Endothelial cell of umbilical vein (primary cell): ENCODE results near the gene CNTN5. TPM values are rescaled to one million over a fixed set of nuclear protein-coding genes. Genes with fewer than 3 reads are reported as not detected.

Source experiments
- BruUV-seq: library from RNA; stranded (reverse); fragments of 400-500 nt; replicated peaks from 2 replicates; lab custom pipeline; 2021; lab: Mats Ljungman, UMichigan
- CTCF ChIA-PET: fragments of 300-600, 350-600 bp; sonication (Branson Sonifier 250); formaldehyde crosslinking; loops from one replicate; lab custom pipeline; 2021; ENCODE audit warnings: antibody characterized with exemption, inconsistent platforms; lab: Charles Lee
- POLR2A ChIA-PET: fragments of 300-600, 350-600 bp; sonication (Branson Sonifier 250); formaldehyde crosslinking; loops from one replicate; lab custom pipeline; 2021; ENCODE audit warnings: antibody characterized with exemption, inconsistent platforms; lab: Charles Lee
- DNase-seq: peaks from one replicate; pipeline ENCODE4 v3.0.0-alpha.2; 2011; ENCODE audit warnings: low read depth, low spot score
- FAIRE-seq: peaks from 2 replicates; lab custom pipeline; 2011; peaks lifted over from hg19 to GRCh38; lab: Jason Lieb, UNC
- H2AFZ ChIP-seq: 2 replicates; pipeline ENCODE4 v1.6.0; 2012; ENCODE audit warnings: low read depth, low read length, control low read depth, inconsistent platforms
- H3K27ac ChIP-seq: 2 replicates; pipeline ENCODE4 v1.5.1; 2011; ENCODE audit warnings: low read depth, mild to moderate bottlenecking, control low read depth, low read length, moderate library complexity; ENCODE audit not compliant: insufficient read depth
- H3K27me3 ChIP-seq, 2 experiments: 2 replicates each; pipeline versions ENCODE4 v1.6.0 to v1.6.1; 2011; ENCODE audit warnings: low read length in 2 of 2, mixed read lengths in 1 of 2; ENCODE audit not compliant: control insufficient read depth in 2 of 2, insufficient read depth in 2 of 2
- H3K36me3 ChIP-seq, 2 experiments: 2 replicates in 1 of 2; 3 replicates in 1 of 2; pipeline ENCODE4 v1.5.1; 2011; ENCODE audit warnings: low read length in 2 of 2, mild to moderate bottlenecking in 1 of 2, moderate library complexity in 1 of 2; ENCODE audit not compliant: control insufficient read depth in 2 of 2, insufficient read depth in 2 of 2; ENCODE audit errors: extremely low read depth in 1 of 2
- H3K4me1 ChIP-seq: 3 replicates; pipeline ENCODE4 v1.5.1; 2011; ENCODE audit warnings: mild to moderate bottlenecking, low read length; ENCODE audit not compliant: control insufficient read depth, insufficient read depth; ENCODE audit errors: extremely low read depth
- H3K4me2 ChIP-seq: 2 replicates; pipeline ENCODE4 v1.6.1; 2011; ENCODE audit warnings: low read length, control low read depth, mixed read lengths; ENCODE audit not compliant: insufficient read depth
- H3K4me3 ChIP-seq, 3 experiments: fragments of 200-600 bp in 1 of 3; sonication (generic), shearing (Covaris generic) in 1 of 3; replicated peaks in 1 of 3; 2 replicates each; pipeline ENCODE4 v1.5.1; 2011 to 2016; ENCODE audit warnings: control low read depth in 3 of 3, low read length in 3 of 3, mild to moderate bottlenecking in 2 of 3, inconsistent platforms in 1 of 3, low read depth in 1 of 3, moderate library complexity in 1 of 3; ENCODE audit not compliant: insufficient read depth in 1 of 3
- H3K79me2 ChIP-seq: 2 replicates; pipeline ENCODE4 v1.6.0; 2012; ENCODE audit warnings: low read length, inconsistent platforms; ENCODE audit not compliant: control insufficient read depth, insufficient read depth
- H3K9ac ChIP-seq: replicated peaks from 2 replicates; pipeline ENCODE3; 2011; ENCODE audit warnings: low read length, control low read depth; ENCODE audit not compliant: insufficient read depth; ENCODE audit errors: extremely low read depth
- H3K9me1 ChIP-seq: replicated peaks from 3 replicates; pipeline ENCODE4 v1.6.0; 2011; ENCODE audit warnings: mild to moderate bottlenecking, low read length; ENCODE audit not compliant: control insufficient read depth, insufficient read depth; ENCODE audit errors: extremely low read depth
- H3K9me3 ChIP-seq: replicated peaks from 2 replicates; pipeline ENCODE4 v1.5.1; 2012; ENCODE audit warnings: low read length, inconsistent platforms; ENCODE audit not compliant: control insufficient read depth, insufficient read depth
- H4K20me1 ChIP-seq: replicated peaks from 2 replicates; pipeline ENCODE3; 2011; ENCODE audit warnings: mild to moderate bottlenecking, low read length; ENCODE audit not compliant: control insufficient read depth, insufficient read depth; ENCODE audit errors: extremely low read depth
- EZH2 ChIP-seq: IDR thresholded peaks from 2 replicates; pipeline ENCODE4 v1.6.1; 2012; ENCODE audit warnings: borderline replicate concordance, low read depth, mild to moderate bottlenecking, moderate library complexity, low read length, inconsistent platforms; ENCODE audit not compliant: severe bottlenecking
- FOS ChIP-seq: IDR thresholded peaks from 2 replicates; pipeline ENCODE4 v1.6.1; 2011; ENCODE audit warnings: mild to moderate bottlenecking, low read length, moderate library complexity, borderline replicate concordance; ENCODE audit not compliant: insufficient read depth
- GATA2 ChIP-seq: IDR thresholded peaks from 2 replicates; pipeline ENCODE4 v1.7.0; 2011; ENCODE audit warnings: low read depth, mild to moderate bottlenecking, moderate library complexity, mixed read lengths, low read length; ENCODE audit not compliant: insufficient read length, insufficient read depth
- JUN ChIP-seq: IDR thresholded peaks from 2 replicates; pipeline ENCODE4 v1.6.1; 2011; ENCODE audit warnings: borderline replicate concordance, low read depth; ENCODE audit not compliant: insufficient read length, insufficient read depth
- MAX ChIP-seq: IDR thresholded peaks from 2 replicates; pipeline ENCODE4 v1.6.1; 2011; ENCODE audit not compliant: insufficient read depth, insufficient read length
- MYC ChIP-seq: IDR thresholded peaks from one replicate; pipeline ENCODE4 v1.6.1; 2011; ENCODE audit warnings: mild to moderate bottlenecking, low read depth, low read length
- POLR2A ChIP-seq: IDR thresholded peaks from 2 replicates; pipeline ENCODE4 v1.6.1; 2012; ENCODE audit warnings: low read depth, mild to moderate bottlenecking, control low read depth, low read length
- dilution Hi-C: fragments of 300-500 bp; cut with MboI; formaldehyde crosslinking; loops from one replicate; pipeline ENCODE4 v1.15.0; 2019; ENCODE audit warnings: low sequenced_read_pairs; ENCODE audit not compliant: extremely low pct_ligation_motif_present
- intact Hi-C: fragments of 100-400 bp; cut with micrococcal nuclease; formaldehyde crosslinking; loops from one replicate; pipeline ENCODE4 v1.10.0; 2022
- polyA plus RNA-seq, 4 experiments: library from polyadenylated mRNA; depleted of rRNA in 3 of 4; stranded (reverse) in 3 of 4; unstranded in 1 of 4; fragments of >200 nt; gene quantifications; 2 replicates each; pipeline versions ENCODE4 v1.2.1 to v1.2.3, GENCODE V29; 2011 to 2012; ENCODE audit warnings: missing spikeins in 1 of 4
- total RNA-seq: library from RNA; stranded (reverse); gene quantifications from 2 replicates; pipeline ENCODE4 v1.2.3, GENCODE V29; 2021
- TF ChIP-seq, protein P1 (sequence below), 2 donors: IDR thresholded peaks; 1 replicate in 1 of 2; 2 replicates in 1 of 2; pipeline ENCODE4 v1.5.1; 2011; ENCODE audit warnings: low read length in 2 of 2, mild to moderate bottlenecking in 2 of 2, moderate library complexity in 2 of 2, control low read depth in 1 of 2, inconsistent platforms in 1 of 2, low read depth in 1 of 2; ENCODE audit not compliant: insufficient read depth in 1 of 2; ENCODE audit errors: extremely low read depth in 1 of 2

The CNTN5 gene
- total and polyA plus RNA-seq, 2 donors (not counting 3 experiments of a cell fraction or from before 2014, with no cell fraction given): not detected

DNA sequence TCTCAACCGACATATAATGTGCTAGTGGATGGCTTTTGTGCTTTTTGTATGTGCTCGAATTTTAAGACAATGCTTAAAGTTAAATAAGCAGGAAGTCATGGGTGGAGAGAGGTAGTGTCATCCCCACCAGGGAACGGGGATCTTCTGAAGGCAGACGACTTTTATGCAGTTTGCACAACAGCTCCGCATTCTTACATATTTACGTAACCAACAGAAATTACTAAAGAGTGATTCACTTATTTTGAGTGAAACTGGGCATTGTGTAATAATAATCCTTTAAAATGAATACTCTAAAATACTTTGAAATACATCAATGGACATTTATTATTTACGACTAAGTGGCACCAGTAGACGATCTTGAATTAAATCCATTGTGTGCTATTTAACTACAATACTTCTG lies 305.1 kb downstream of the CNTN5 start:
- no peaks in the 10 kb centered on the region for H4K20me1 ChIP-seq
- H3K27me3 ChIP-seq: no peaks in the 10 kb centered on the region
- no peak overlapping the region for H3K27ac ChIP-seq
- no peak overlapping the region for H3K4me2 ChIP-seq
- no peaks in the 10 kb centered on the region for H3K9me1 ChIP-seq
- TF ChIP-seq, protein P1, sequence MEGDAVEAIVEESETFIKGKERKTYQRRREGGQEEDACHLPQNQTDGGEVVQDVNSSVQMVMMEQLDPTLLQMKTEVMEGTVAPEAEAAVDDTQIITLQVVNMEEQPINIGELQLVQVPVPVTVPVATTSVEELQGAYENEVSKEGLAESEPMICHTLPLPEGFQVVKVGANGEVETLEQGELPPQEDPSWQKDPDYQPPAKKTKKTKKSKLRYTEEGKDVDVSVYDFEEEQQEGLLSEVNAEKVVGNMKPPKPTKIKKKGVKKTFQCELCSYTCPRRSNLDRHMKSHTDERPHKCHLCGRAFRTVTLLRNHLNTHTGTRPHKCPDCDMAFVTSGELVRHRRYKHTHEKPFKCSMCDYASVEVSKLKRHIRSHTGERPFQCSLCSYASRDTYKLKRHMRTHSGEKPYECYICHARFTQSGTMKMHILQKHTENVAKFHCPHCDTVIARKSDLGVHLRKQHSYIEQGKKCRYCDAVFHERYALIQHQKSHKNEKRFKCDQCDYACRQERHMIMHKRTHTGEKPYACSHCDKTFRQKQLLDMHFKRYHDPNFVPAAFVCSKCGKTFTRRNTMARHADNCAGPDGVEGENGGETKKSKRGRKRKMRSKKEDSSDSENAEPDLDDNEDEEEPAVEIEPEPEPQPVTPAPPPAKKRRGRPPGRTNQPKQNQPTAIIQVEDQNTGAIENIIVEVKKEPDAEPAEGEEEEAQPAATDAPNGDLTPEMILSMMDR (IDR thresholded peaks at IDR 0.05; ENCODE audit: extremely low read depth in 1 of 2, insufficient read depth in 1 of 2, low read depth in 1 of 2, low read length in 2 of 2): no peak
- no peak for DNase-seq
- no peaks in the 10 kb centered on the region for H3K79me2 ChIP-seq
- no peaks in the 10 kb centered on the region for H3K36me3 ChIP-seq
- intact Hi-C loops (no loop called here), dilution Hi-C loops (no loop called here)
- H3K4me1 ChIP-seq: no peaks in the 10 kb centered on the region
- H2AFZ ChIP-seq: no peak overlapping the region
- CTCF ChIA-PET: no interaction called here
- H3K4me3 ChIP-seq: no peak overlapping the region
- no TSS peak for BruUV-seq
- H3K9ac ChIP-seq: no peak overlapping the region
- H3K9me3 ChIP-seq: no peaks in the 10 kb centered on the region
- FAIRE-seq: no peak
- POLR2A ChIA-PET: no interaction called here

DNA sequence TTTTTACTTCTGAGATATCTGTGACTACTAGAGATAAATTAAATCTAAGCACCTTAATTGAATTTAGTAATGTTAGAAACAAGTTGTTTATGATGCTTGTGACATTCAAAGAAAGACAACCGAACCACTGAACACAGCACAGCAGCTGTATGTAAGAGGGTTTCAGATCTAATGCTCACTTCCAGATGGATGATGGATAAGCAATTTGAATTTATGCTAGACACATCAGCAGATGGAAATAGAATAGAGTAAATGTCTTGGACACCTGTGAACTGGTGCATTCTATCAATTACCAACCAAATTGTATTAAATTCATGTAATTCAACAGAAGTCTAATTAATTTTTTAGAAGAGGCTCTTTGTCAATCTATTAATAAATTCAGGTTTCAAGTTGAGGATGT lies 306.3 kb downstream of the CNTN5 start:
- Histone ChIP-seq H3K9ac (no peak overlapping the region), H3K4me2 (no peak overlapping the region), H3K27ac (no peak overlapping the region), H3K4me1 (no peaks in the 10 kb centered on the region), H3K79me2 (no peaks in the 10 kb centered on the region), H4K20me1 (no peaks in the 10 kb centered on the region), H3K9me3 (no peaks in the 10 kb centered on the region), H3K27me3 (no peaks in the 10 kb centered on the region), H3K4me3 (no peak overlapping the region), H3K9me1 (no peaks in the 10 kb centered on the region), H3K36me3 (no peaks in the 10 kb centered on the region), H2AFZ (no peak overlapping the region)
- intact Hi-C loops (no loop called here), dilution Hi-C loops (no loop called here)
- no TSS peak for BruUV-seq
- FAIRE-seq (no peak), DNase-seq (no peak)
- CTCF ChIA-PET: no interaction called here
- POLR2A ChIA-PET: no interaction called here
- no peak for TF ChIP-seq MYC
- TF ChIP-seq FOS: no peak
- no peak for TF ChIP-seq EZH2
- no peak for TF ChIP-seq JUN
- no peak for TF ChIP-seq GATA2
- no peak for TF ChIP-seq POLR2A
- TF ChIP-seq MAX: no peak
